ENCODE measurements around the gene THSD4.
A peak's percentile ranks its signal among the peaks of the same experiment; 100 is the strongest.

The THSD4 gene

GRCh38 chr15:71730277-71731144, 615.2 kb downstream of the THSD4 start:
- H3K4me2 ChIP-seq: peak overlapping the region in 7 of 11 experiments; percentile 6 to 38 (median 24); a peak in 7 of 22 replicates
- H4K20me1 ChIP-seq: no peaks in the 10 kb centered on the region
- no peak overlapping the region for H3K27ac ChIP-seq
- H3K27me3 ChIP-seq: no peaks in the 10 kb centered on the region
- H3K9me3 ChIP-seq (replicated peaks in 1 of 11): no peaks in the 10 kb centered on the region
- TF ChIP-seq Cebpa-rat (IDR thresholded peaks at IDR 0.05): no peak
- H3K4me1 ChIP-seq: peaks cover 4 to 14% (median 10%) of the 10 kb centered on the region in 10 experiments; a peak in 13 of 20 replicates
- no peak overlapping the region for H3K9ac ChIP-seq
- H3K4me3 ChIP-seq: no peak overlapping the region
- H3K36me3 ChIP-seq: no peaks in the 10 kb centered on the region

- H3K36me3 ChIP-seq: no peaks in the 10 kb centered on the region
- H3K27ac ChIP-seq: no peak overlapping the region
- no peaks in the 10 kb centered on the region for H3K27me3 ChIP-seq
- no peak overlapping the region for H3K4me2 ChIP-seq
- H3K4me3 ChIP-seq: no peak overlapping the region
- no peak for TF ChIP-seq Cebpa-rat (IDR thresholded peaks at IDR 0.05)
- no peak overlapping the region for H3K9ac ChIP-seq
- no peaks in the 10 kb centered on the region for H4K20me1 ChIP-seq
- peaks cover 4 to 14% (median 10%) of the 10 kb centered on the region in 10 experiments; a peak in 13 of 20 replicates for H3K4me1 ChIP-seq
- H3K9me3 ChIP-seq (replicated peaks in 1 of 11): no peaks in the 10 kb centered on the region
These were observed 617.4 kb downstream of the THSD4 start for GRCh38 chr15:71732636-71733035.

GRCh38 chr15:71733122-71733521, 617.9 kb downstream of the THSD4 start:
- Histone ChIP-seq H3K9me3 (replicated peaks in 1 of 11) (no peaks in the 10 kb centered on the region), H3K4me2 (no peak overlapping the region)

GRCh38 chr15:71734709-71735384, 619.6 kb downstream of the THSD4 start:
- Histone ChIP-seq H3K36me3 (no peaks in the 10 kb centered on the region), H3K4me2 (no peak overlapping the region), H3K27me3 (no peaks in the 10 kb centered on the region), H3K4me1 (peaks cover 2 to 7% (median 6%) of the 10 kb centered on the region in 10 experiments; a peak in 13 of 20 replicates), H3K9me3 (replicated peaks in 1 of 11) (no peaks in the 10 kb centered on the region), H3K27ac (no peak overlapping the region), H3K4me3 (no peak overlapping the region), H4K20me1 (no peaks in the 10 kb centered on the region), H3K9ac (no peak overlapping the region)
- no peak for TF ChIP-seq Cebpa-rat (IDR thresholded peaks at IDR 0.05)

More at GRCh38 chr15:71733122-71733521, 617.9 kb downstream of the THSD4 start:
- Histone ChIP-seq H4K20me1 (no peaks in the 10 kb centered on the region), H3K27ac (no peak overlapping the region), H3K27me3 (no peaks in the 10 kb centered on the region), H3K4me1 (peaks cover 4 to 14% (median 10%) of the 10 kb centered on the region in 10 experiments; a peak in 13 of 20 replicates), H3K36me3 (no peaks in the 10 kb centered on the region), H3K9ac (no peak overlapping the region), H3K4me3 (no peak overlapping the region)
- TF ChIP-seq Cebpa-rat (IDR thresholded peaks at IDR 0.05): no peak

- Histone ChIP-seq H3K36me3 (no peaks in the 10 kb centered on the region), H3K9ac (no peak overlapping the region), H4K20me1 (no peaks in the 10 kb centered on the region)
These were observed 620.1 kb downstream of the THSD4 start for GRCh38 chr15:71735385-71735757.

GRCh38 chr15:71736286-71736947, 621.1 kb downstream of the THSD4 start:
- H3K4me2 ChIP-seq: no peak overlapping the region
- H4K20me1 ChIP-seq: no peaks in the 10 kb centered on the region
- H3K27ac ChIP-seq: no peak overlapping the region
- H3K36me3 ChIP-seq: no peaks in the 10 kb centered on the region
- H3K4me3 ChIP-seq: no peak overlapping the region
- no peaks in the 10 kb centered on the region for H3K4me1 ChIP-seq
- H3K9me3 ChIP-seq (replicated peaks in 1 of 11): no peaks in the 10 kb centered on the region
- TF ChIP-seq Cebpa-rat (IDR thresholded peaks at IDR 0.05): no peak
- H3K27me3 ChIP-seq: no peaks in the 10 kb centered on the region
- H3K9ac ChIP-seq: no peak overlapping the region

More at GRCh38 chr15:71735385-71735757, 620.1 kb downstream of the THSD4 start:
- no peaks in the 10 kb centered on the region for H3K27me3 ChIP-seq
- H3K9me3 ChIP-seq (replicated peaks in 1 of 11): no peaks in the 10 kb centered on the region
- no peak overlapping the region for H3K27ac ChIP-seq
- no peak overlapping the region for H3K4me2 ChIP-seq
- no peak for TF ChIP-seq Cebpa-rat (IDR thresholded peaks at IDR 0.05)
- no peak overlapping the region for H3K4me3 ChIP-seq
- peaks cover 0 to 2% (median under 1%) of the 10 kb centered on the region in 10 experiments; a peak in 4 of 20 replicates for H3K4me1 ChIP-seq

GRCh38 chr15:71737761-71738160, 622.5 kb downstream of the THSD4 start:
- no peak overlapping the region for H3K9ac ChIP-seq
- no peaks in the 10 kb centered on the region for H3K36me3 ChIP-seq
- H3K4me3 ChIP-seq: no peak overlapping the region
- H3K27ac ChIP-seq: no peak overlapping the region
- no peaks in the 10 kb centered on the region for H3K9me3 ChIP-seq (replicated peaks in 1 of 11)
- no peak overlapping the region for H3K4me2 ChIP-seq
- H3K4me1 ChIP-seq: no peaks in the 10 kb centered on the region
- no peaks in the 10 kb centered on the region for H3K27me3 ChIP-seq
- H4K20me1 ChIP-seq: no peaks in the 10 kb centered on the region; a peak in 1 of 22 replicates
- TF ChIP-seq Cebpa-rat (IDR thresholded peaks at IDR 0.05): no peak

- H3K27ac ChIP-seq: no peak overlapping the region
These were observed 624.1 kb downstream of the THSD4 start for GRCh38 chr15:71739355-71739754.

GRCh38 chr15:71742964-71743363, 627.7 kb downstream of the THSD4 start:
- no peaks in the 10 kb centered on the region for H3K27me3 ChIP-seq
- no peaks in the 10 kb centered on the region for H3K36me3 ChIP-seq
- H3K9me3 ChIP-seq (replicated peaks in 1 of 11): no peaks in the 10 kb centered on the region
- no peak overlapping the region for H3K4me3 ChIP-seq
- no peak overlapping the region for H3K4me2 ChIP-seq
- no peak overlapping the region for H3K9ac ChIP-seq
- peaks cover 17 to 31% (median 28%) of the 10 kb centered on the region in 10 experiments for H3K4me1 ChIP-seq
- TF ChIP-seq Cebpa-rat (IDR thresholded peaks at IDR 0.05): no peak
- H4K20me1 ChIP-seq: peaks cover 0 to 2% (median 0%) of the 10 kb centered on the region in 11 experiments; a peak in 3 of 22 replicates
- no peak overlapping the region for H3K27ac ChIP-seq

More at GRCh38 chr15:71739355-71739754, 624.1 kb downstream of the THSD4 start:
- no peaks in the 10 kb centered on the region for H3K4me1 ChIP-seq
- no peak for TF ChIP-seq Cebpa-rat (IDR thresholded peaks at IDR 0.05)
- H3K9me3 ChIP-seq (replicated peaks in 1 of 11): no peaks in the 10 kb centered on the region
- H3K27me3 ChIP-seq: no peaks in the 10 kb centered on the region
- no peaks in the 10 kb centered on the region; a peak in 1 of 22 replicates for H4K20me1 ChIP-seq
- H3K36me3 ChIP-seq: no peaks in the 10 kb centered on the region
- H3K9ac ChIP-seq: no peak overlapping the region
- no peak overlapping the region for H3K4me3 ChIP-seq
- H3K4me2 ChIP-seq: no peak overlapping the region
